Lung (tissue), 12 donors: ENCODE results near the gene SH3GL2. TPM values are rescaled to one million over a fixed set of nuclear protein-coding genes. Genes with fewer than 3 reads are reported as not detected.

Source experiments
- ATAC-seq: fragments of 200-7000 bp; cut with Tn5 transposase; one replicate; pipeline ENCODE4 v1.9.1; 2020; ENCODE audit warnings: moderate number of reproducible peaks; ENCODE audit not compliant: insufficient read depth, low FRiP score
- DNase-seq, 3 donors: peaks; one replicate each; pipeline ENCODE4 v3.0.0-alpha.2; 2013 to 2017
- H3K27ac ChIP-seq, 2 donors: one replicate each; pipeline ENCODE4 v1.5.1; 2013; ENCODE audit warnings: mild to moderate bottlenecking in 2 of 2, moderate library complexity in 2 of 2, control low read depth in 1 of 2, inconsistent platforms in 1 of 2, low read depth in 1 of 2, low read length in 1 of 2
- H3K27me3 ChIP-seq, 3 donors: one replicate each; pipeline ENCODE4 v1.5.1; 2013; ENCODE audit warnings: low read length in 2 of 3; ENCODE audit not compliant: control insufficient read depth in 3 of 3, insufficient read depth in 3 of 3
- H3K36me3 ChIP-seq, 4 donors: one replicate each; pipeline ENCODE4 v1.5.1; 2013; ENCODE audit warnings: low read length in 4 of 4, mild to moderate bottlenecking in 1 of 4, moderate library complexity in 1 of 4; ENCODE audit not compliant: control insufficient read depth in 4 of 4, insufficient read depth in 4 of 4
- H3K4me1 ChIP-seq, 5 donors: one replicate each; pipeline ENCODE4 v1.5.1; 2013; ENCODE audit warnings: low read length in 5 of 5, mild to moderate bottlenecking in 2 of 5, moderate library complexity in 1 of 5; ENCODE audit not compliant: control insufficient read depth in 5 of 5, insufficient read depth in 5 of 5
- H3K4me3 ChIP-seq: one replicate; pipeline ENCODE4 v1.5.1; 2013; ENCODE audit warnings: mild to moderate bottlenecking, control low read depth, moderate library complexity
- H3K9ac ChIP-seq, 2 donors: one replicate each; pipeline ENCODE4 v1.5.1; 2013; ENCODE audit warnings: low read length in 2 of 2, control low read depth in 1 of 2; ENCODE audit not compliant: insufficient read depth in 1 of 2
- H3K9me3 ChIP-seq, 4 donors: one replicate each; pipeline ENCODE4 v1.5.1; 2013; ENCODE audit warnings: low read length in 3 of 4, mild to moderate bottlenecking in 1 of 4, moderate library complexity in 1 of 4; ENCODE audit not compliant: control insufficient read depth in 4 of 4, insufficient read depth in 3 of 4
- CTCF ChIP-seq: IDR thresholded peaks from 2 replicates; pipeline ENCODE4 v1.5.1; 2012; ENCODE audit warnings: mild to moderate bottlenecking; ENCODE audit errors: control extremely low read depth, extremely low read depth
- WGBS, 2 donors: extraction: QIAGEN DNeasy Blood & Tissue Kit; methylation state at CpG; one replicate each; pipeline ENCODE4 v1.1.7; 2013; 5-methylcytosine and 5-hydroxymethylcytosine counted together
- polyA plus RNA-seq, 2 donors: library from polyadenylated mRNA; stranded (reverse); fragments of 200-250 nt; gene quantifications; one replicate each; pipeline ENCODE4 v1.2.1, GENCODE V29; 2013
- total RNA-seq, 2 donors: library from RNA; depleted of rRNA in 1 of 2; stranded (reverse); fragments of >200 nt in 1 of 2; gene quantifications; one replicate each; pipeline ENCODE4 v1.2.1, GENCODE V29; 2014 to 2021
- donor health status: control.
- donor health status: control.
- donor health status: Bipolar disorder and iron deficiency.
- donor health status: healthy.
- donor health status: DM: yes; HTN: yes; CAD: no.

SH3GL2 gene
- total and polyA plus RNA-seq, 4 donors, result 0.07 to 2.9 (median 1.1) TPM

GRCh38 chr9:17744786-17745185 lies 165.9 kb downstream of the SH3GL2 start:
- no peaks in the 10 kb centered on the region for H3K9me3 ChIP-seq
- ATAC-seq (no peak), DNase-seq (peak; percentile 24 to 67 (median 35))
- H3K27ac ChIP-seq, result no peak overlapping the region
- H3K27me3 ChIP-seq, result no peaks in the 10 kb centered on the region
- no peak overlapping the region for H3K4me3 ChIP-seq
- H3K9ac ChIP-seq, result no peak overlapping the region
- H3K36me3 ChIP-seq, result no peaks in the 10 kb centered on the region
- no peaks in the 10 kb centered on the region for H3K4me1 ChIP-seq
- TF ChIP-seq CTCF, result no peak
- WGBS, 2 donors, result 35% methylated on average over 3 of the region's 3 CpGs

- H3K9me3 ChIP-seq, result no peaks in the 10 kb centered on the region
- no peak overlapping the region for H3K4me3 ChIP-seq
- TF ChIP-seq CTCF, result no peak
- no peak overlapping the region for H3K9ac ChIP-seq
- 74 to 77% methylated on average over 3 of the region's 3 CpGs for WGBS, 2 donors
- no peak overlapping the region for H3K27ac ChIP-seq
- no peaks in the 10 kb centered on the region for H3K4me1 ChIP-seq
- H3K36me3 ChIP-seq, result no peaks in the 10 kb centered on the region
- H3K27me3 ChIP-seq, result no peaks in the 10 kb centered on the region
- ATAC-seq (no peak), DNase-seq (no peak)
These were observed 171.4 kb downstream of the SH3GL2 start for GRCh38 chr9:17750269-17750668.

GRCh38 chr9:17751486-17751885 lies 172.6 kb downstream of the SH3GL2 start:
- H3K27me3 ChIP-seq, result no peaks in the 10 kb centered on the region
- H3K9ac ChIP-seq, result no peak overlapping the region
- no peaks in the 10 kb centered on the region for H3K9me3 ChIP-seq
- ATAC-seq, result no peak
- 80 to 83% methylated on average over 4 of the region's 4 CpGs for WGBS, 2 donors
- H3K4me1 ChIP-seq, result no peaks in the 10 kb centered on the region
- H3K27ac ChIP-seq, result no peak overlapping the region
- TF ChIP-seq CTCF, result no peak
- no peaks in the 10 kb centered on the region for H3K36me3 ChIP-seq
- no peak overlapping the region for H3K4me3 ChIP-seq
- no peak for DNase-seq

GRCh38 chr9:17752021-17752420 lies 173.2 kb downstream of the SH3GL2 start:
- DNase-seq, result no peak
- no peaks in the 10 kb centered on the region for H3K36me3 ChIP-seq
- 49 to 60% methylated on average over 3 of the region's 3 CpGs for WGBS, 2 donors
- H3K4me3 ChIP-seq, result no peak overlapping the region
- no peaks in the 10 kb centered on the region for H3K27me3 ChIP-seq
- no peaks in the 10 kb centered on the region for H3K9me3 ChIP-seq
- no peak for ATAC-seq
- H3K9ac ChIP-seq, result no peak overlapping the region
- no peak for TF ChIP-seq CTCF
- no peak overlapping the region for H3K27ac ChIP-seq
- no peaks in the 10 kb centered on the region for H3K4me1 ChIP-seq
